OCI-LY7 (cell line): ENCODE results near the gene GGACT. TPM values are rescaled to one million over a fixed set of nuclear protein-coding genes. Genes with fewer than 3 reads are reported as not detected.

Experiments used
- BruUV-seq: library from RNA; stranded (reverse); fragments of 400-500 nt; replicated peaks from 2 replicates; lab custom pipeline; 2021; lab: Mats Ljungman, UMichigan
- CTCF ChIA-PET: fragments of 300-600 bp; sonication (Branson Sonifier 250); formaldehyde crosslinking; loops from one replicate; lab custom pipeline; 2022; ENCODE audit warnings: antibody characterized with exemption; ENCODE audit not compliant: unreplicated experiment; lab: Charles Lee
- POLR2A ChIA-PET: fragments of 300-600 bp; sonication (Branson Sonifier 250); formaldehyde crosslinking; loops from one replicate; lab custom pipeline; 2022; ENCODE audit warnings: antibody characterized with exemption; lab: Charles Lee
- DNase-seq: peaks from one replicate; pipeline ENCODE4 v3.0.0-alpha.2; 2015; ENCODE audit warnings: low spot score
- H2AFZ ChIP-seq: fragments of 200-600 bp; sonication (generic), shearing (Covaris generic); 2 replicates; pipeline ENCODE4 v1.6.1; 2014; ENCODE audit warnings: mild to moderate bottlenecking, antibody characterized with exemption, low read length, moderate library complexity
- H3K27ac ChIP-seq: fragments of 200-600 bp; sonication (generic); 2 replicates; pipeline ENCODE4 v1.5.1; 2014; ENCODE audit warnings: mixed run types, low read depth, mild to moderate bottlenecking, moderate library complexity, low read length, inconsistent platforms; ENCODE audit not compliant: poor library complexity, severe bottlenecking
- H3K36me3 ChIP-seq: fragments of 200-600 bp; sonication (generic); 2 replicates; pipeline ENCODE4 v1.6.1; 2014; ENCODE audit warnings: mild to moderate bottlenecking, antibody characterized with exemption, low read length, moderate library complexity, mixed read lengths; ENCODE audit not compliant: insufficient read depth
- H3K4me1 ChIP-seq: fragments of 200-600 bp; sonication (generic); 2 replicates; pipeline ENCODE4 v1.5.1; 2014; ENCODE audit warnings: mild to moderate bottlenecking, low read length; ENCODE audit not compliant: insufficient read depth, poor library complexity, severe bottlenecking
- H3K4me2 ChIP-seq: fragments of 200-600 bp; sonication (generic); 2 replicates; pipeline ENCODE4 v1.6.1; 2014; ENCODE audit warnings: mild to moderate bottlenecking, low read length
- H3K4me3 ChIP-seq: fragments of 200-600 bp; sonication (generic); 2 replicates; pipeline ENCODE4 v1.5.1; 2014; ENCODE audit warnings: mild to moderate bottlenecking, low read depth, low read length; ENCODE audit not compliant: poor library complexity, severe bottlenecking
- H3K79me2 ChIP-seq: fragments of 200-600 bp; sonication (generic); 2 replicates; pipeline ENCODE4 v1.6.1; 2016; ENCODE audit warnings: low read depth, mild to moderate bottlenecking, low read length, moderate library complexity, mixed read lengths; ENCODE audit not compliant: insufficient read depth
- H3K9me2 ChIP-seq: fragments of 200-600 bp; sonication (generic); 2 replicates; pipeline ENCODE4 v1.6.1; 2016; ENCODE audit warnings: mild to moderate bottlenecking, low read length, mixed read lengths; ENCODE audit not compliant: insufficient read depth
- H3K9me3 ChIP-seq: fragments of 200-600 bp; sonication (generic); 2 replicates; pipeline ENCODE4 v1.6.1; 2014; ENCODE audit warnings: mild to moderate bottlenecking, mixed run types, low read length, mixed read lengths
- H4K20me1 ChIP-seq: fragments of 200-600 bp; sonication (generic); 2 replicates; pipeline ENCODE4 v1.6.1; 2014; ENCODE audit warnings: mild to moderate bottlenecking, antibody characterized with exemption, low read length, moderate library complexity, mixed read lengths; ENCODE audit not compliant: insufficient read depth
- EZH2phosphoT487 ChIP-seq: fragments of 200-600 bp; sonication (generic); IDR thresholded peaks from 2 replicates; pipeline ENCODE4 v1.6.1; 2018; ENCODE audit warnings: low read depth, borderline replicate concordance, mild to moderate bottlenecking, mixed run types, antibody characterized with exemption, low read length, moderate library complexity, mixed read lengths
- intact Hi-C: fragments of 100-400 bp; cut with micrococcal nuclease; formaldehyde crosslinking; loops from one replicate; pipeline ENCODE4 v1.10.0; 2022; ENCODE audit not compliant: unreplicated experiment
- total RNA-seq, 2 experiments: library from RNA; depleted of rRNA in 1 of 2; stranded (reverse); fragments of >200 nt in 1 of 2; shearing (Covaris generic) in 1 of 2; gene quantifications; 2 replicates each; pipeline ENCODE4 v1.2.3, GENCODE V29; 2014 to 2022
- TF ChIP-seq, protein P1 (sequence below): fragments of 200-600 bp; sonication (generic); conservative IDR thresholded peaks from 2 replicates; pipeline ENCODE4 v1.5.1; 2014; ENCODE audit warnings: mild to moderate bottlenecking, antibody characterized with exemption, low read length, moderate library complexity, mixed read lengths

The GGACT gene
- total RNA-seq, 2 experiments from 2014 or later, result 0.53 to 0.69 TPM

DNA sequence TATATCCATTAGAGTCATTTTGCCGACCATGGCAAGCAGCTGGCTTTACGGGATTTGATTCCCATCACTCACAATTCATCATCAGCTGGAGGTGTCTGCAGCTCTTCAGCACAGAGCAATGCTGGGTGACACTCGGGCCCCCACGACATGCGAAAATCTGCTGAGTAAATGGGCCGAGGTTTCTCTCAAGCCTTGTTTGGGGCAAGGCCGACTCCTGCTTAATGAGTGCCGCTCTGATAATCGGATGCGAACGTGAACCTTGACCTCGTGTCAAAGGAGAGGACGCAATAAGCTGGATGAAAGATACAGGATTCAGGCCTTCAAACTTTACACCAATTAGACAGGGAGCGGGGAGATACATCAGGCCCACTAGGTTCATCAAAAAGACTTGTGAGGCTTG lies 65.2 kb downstream of the GGACT start:
- Histone ChIP-seq H3K36me3 (no peaks in the 10 kb centered on the region), H3K4me3 (no peak overlapping the region), H3K4me1 (no peaks in the 10 kb centered on the region), H3K9me3 (no peaks in the 10 kb centered on the region), H3K4me2 (no peak overlapping the region), H3K27ac (no peak overlapping the region), H2AFZ (no peak overlapping the region), H4K20me1 (no peaks in the 10 kb centered on the region), H3K9me2 (no peaks in the 10 kb centered on the region), H3K79me2 (no peaks in the 10 kb centered on the region)
- no peak for TF ChIP-seq EZH2phosphoT487
- ChIA-PET POLR2A (no interaction called here), CTCF (no interaction called here)
- intact Hi-C loops, result no loop called here
- no TSS peak for BruUV-seq
- DNase-seq, result no peak

DNA sequence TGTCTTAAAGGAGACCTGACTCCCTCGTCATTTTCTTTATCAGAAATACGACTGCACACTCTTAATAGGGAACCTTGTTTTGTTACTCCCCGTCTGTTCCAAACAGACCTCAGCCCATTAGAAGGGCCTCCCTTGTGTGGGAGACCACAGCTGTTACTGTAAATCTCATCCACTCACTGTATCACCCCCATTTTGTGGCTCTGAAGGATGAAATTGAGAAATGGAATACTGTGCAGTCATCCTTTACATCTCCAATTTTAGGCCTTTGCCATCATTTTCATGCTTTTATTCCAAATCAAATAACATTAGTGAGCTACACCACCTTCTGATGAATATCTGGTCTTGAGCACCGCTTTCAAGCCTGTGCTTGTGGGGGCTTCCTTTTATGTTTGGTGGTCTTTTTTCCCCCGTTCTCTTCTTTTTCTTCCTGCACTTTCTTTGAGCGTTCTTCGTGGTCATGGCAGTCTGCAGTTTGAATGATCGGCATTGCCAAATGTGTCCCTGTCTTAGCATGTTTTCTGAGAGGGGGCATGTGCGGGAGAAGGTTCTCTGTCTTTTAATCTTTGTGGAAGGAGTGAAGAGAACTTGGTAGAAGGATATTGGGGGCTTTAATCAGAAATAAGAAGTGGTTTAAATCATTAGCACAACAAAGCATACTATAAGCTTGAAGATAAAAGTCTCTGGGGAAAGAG lies 65.8 kb downstream of the GGACT start:
- Histone ChIP-seq H4K20me1 (no peaks in the 10 kb centered on the region), H3K36me3 (no peaks in the 10 kb centered on the region), H2AFZ (no peak overlapping the region), H3K79me2 (no peaks in the 10 kb centered on the region), H3K4me1 (no peaks in the 10 kb centered on the region), H3K9me3 (no peaks in the 10 kb centered on the region), H3K9me2 (no peaks in the 10 kb centered on the region), H3K27ac (no peak overlapping the region), H3K4me2 (no peak overlapping the region), H3K4me3 (no peak overlapping the region)
- no peak for DNase-seq
- POLR2A ChIA-PET, result no interaction called here
- TF ChIP-seq EZH2phosphoT487, result no peak
- TF ChIP-seq, protein P1, sequence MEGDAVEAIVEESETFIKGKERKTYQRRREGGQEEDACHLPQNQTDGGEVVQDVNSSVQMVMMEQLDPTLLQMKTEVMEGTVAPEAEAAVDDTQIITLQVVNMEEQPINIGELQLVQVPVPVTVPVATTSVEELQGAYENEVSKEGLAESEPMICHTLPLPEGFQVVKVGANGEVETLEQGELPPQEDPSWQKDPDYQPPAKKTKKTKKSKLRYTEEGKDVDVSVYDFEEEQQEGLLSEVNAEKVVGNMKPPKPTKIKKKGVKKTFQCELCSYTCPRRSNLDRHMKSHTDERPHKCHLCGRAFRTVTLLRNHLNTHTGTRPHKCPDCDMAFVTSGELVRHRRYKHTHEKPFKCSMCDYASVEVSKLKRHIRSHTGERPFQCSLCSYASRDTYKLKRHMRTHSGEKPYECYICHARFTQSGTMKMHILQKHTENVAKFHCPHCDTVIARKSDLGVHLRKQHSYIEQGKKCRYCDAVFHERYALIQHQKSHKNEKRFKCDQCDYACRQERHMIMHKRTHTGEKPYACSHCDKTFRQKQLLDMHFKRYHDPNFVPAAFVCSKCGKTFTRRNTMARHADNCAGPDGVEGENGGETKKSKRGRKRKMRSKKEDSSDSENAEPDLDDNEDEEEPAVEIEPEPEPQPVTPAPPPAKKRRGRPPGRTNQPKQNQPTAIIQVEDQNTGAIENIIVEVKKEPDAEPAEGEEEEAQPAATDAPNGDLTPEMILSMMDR, result no peak
- no TSS peak for BruUV-seq
- intact Hi-C loops, result no loop called here
- CTCF ChIA-PET, result no interaction called here

DNA sequence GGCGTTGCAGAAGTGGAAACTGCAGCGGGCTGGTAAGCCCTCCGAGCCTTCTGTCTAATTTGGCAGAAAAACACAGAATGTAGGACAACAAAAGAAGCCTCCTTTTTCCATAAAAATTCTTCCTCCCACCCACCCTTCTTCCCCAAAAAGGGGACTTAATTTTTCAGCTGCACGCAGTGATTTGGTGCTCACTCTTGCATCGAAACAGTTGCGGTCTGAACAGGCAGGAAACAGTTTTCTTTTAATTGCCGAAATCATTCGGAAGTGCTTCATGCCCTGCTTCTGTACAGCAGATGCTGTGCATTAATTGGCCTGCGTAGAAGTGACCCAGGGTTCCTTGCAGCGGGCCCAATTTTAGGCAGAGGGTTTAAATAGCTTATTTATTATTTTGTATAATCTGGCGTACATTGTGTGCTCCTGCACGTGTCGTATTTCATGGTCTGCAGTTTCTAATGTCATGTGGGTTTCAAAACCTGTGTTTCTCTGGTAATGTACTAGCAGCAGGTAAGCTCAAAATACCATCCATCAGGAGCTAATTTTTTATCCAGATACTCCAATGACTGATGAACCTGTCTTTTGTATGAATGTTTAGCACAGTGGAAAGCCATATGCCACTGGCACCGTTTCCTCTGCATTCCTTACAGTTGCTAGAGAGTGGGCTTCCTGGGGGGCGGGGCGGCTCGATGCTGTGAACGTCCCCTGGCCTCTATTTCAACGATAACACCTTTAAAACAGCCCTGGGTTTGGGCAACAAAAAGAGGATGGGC lies 66.6 kb downstream of the GGACT start:
- intact Hi-C loops, result no loop called here

More for the DNA sequence above, 66.6 kb downstream of the GGACT start:
- H3K4me2 ChIP-seq, result no peak overlapping the region
- H3K27ac ChIP-seq, result no peak overlapping the region
- no peaks in the 10 kb centered on the region for H4K20me1 ChIP-seq
- no peak for DNase-seq
- POLR2A ChIA-PET, result no interaction called here
- no peaks in the 10 kb centered on the region for H3K36me3 ChIP-seq
- no peaks in the 10 kb centered on the region for H3K9me3 ChIP-seq
- no peaks in the 10 kb centered on the region for H3K4me1 ChIP-seq
- CTCF ChIA-PET, result interaction anchor here (0.5 kb wide), 1 partner anchor 1006 kb away, joined by 3 read pairs; no protein-coding TSS in a partner anchor
- H2AFZ ChIP-seq, result no peak overlapping the region
- no peak overlapping the region for H3K4me3 ChIP-seq
- no peaks in the 10 kb centered on the region for H3K79me2 ChIP-seq
- BruUV-seq, result no TSS peak
- TF ChIP-seq, protein P1, result no peak
- TF ChIP-seq EZH2phosphoT487, result no peak
- H3K9me2 ChIP-seq, result no peaks in the 10 kb centered on the region
